ENCODE results near the gene DOCK2.
"Not testable (repeated sequence)": the region's sequence is repeated elsewhere in the genome, so short reads cannot be mapped to it uniquely, and the experiment has no call there.

The DOCK2 gene

DNA sequence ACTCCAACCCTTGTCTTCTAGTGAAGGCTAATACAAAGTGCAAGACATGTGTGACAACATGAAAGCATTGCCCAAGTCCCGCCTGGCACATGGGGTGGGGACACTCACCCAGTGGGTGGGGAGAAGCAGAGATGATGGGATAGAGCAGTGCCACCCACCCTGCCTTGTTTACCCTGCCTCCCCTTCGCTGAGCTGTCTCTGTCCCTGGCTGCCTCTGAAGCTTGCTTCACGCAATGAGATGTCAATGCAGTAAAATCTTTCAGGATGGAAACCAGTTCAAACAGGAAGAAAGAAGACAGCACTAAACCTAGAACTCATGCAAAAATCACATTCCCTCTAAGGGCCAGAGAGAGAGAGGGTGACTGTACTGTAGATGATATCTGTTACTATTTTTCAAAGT, 195.2 kb downstream of the DOCK2 start:
- H3K4me1 ChIP-seq (ENCODE audit: control insufficient read depth, low read length) = no peaks in the 10 kb centered on the region
- TF ChIP-seq EZH2phosphoT487 (IDR thresholded peaks at IDR 0.05; ENCODE audit: borderline replicate concordance, low read length) = no peak
- TF ChIP-seq, protein P1, sequence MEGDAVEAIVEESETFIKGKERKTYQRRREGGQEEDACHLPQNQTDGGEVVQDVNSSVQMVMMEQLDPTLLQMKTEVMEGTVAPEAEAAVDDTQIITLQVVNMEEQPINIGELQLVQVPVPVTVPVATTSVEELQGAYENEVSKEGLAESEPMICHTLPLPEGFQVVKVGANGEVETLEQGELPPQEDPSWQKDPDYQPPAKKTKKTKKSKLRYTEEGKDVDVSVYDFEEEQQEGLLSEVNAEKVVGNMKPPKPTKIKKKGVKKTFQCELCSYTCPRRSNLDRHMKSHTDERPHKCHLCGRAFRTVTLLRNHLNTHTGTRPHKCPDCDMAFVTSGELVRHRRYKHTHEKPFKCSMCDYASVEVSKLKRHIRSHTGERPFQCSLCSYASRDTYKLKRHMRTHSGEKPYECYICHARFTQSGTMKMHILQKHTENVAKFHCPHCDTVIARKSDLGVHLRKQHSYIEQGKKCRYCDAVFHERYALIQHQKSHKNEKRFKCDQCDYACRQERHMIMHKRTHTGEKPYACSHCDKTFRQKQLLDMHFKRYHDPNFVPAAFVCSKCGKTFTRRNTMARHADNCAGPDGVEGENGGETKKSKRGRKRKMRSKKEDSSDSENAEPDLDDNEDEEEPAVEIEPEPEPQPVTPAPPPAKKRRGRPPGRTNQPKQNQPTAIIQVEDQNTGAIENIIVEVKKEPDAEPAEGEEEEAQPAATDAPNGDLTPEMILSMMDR (IDR thresholded peaks at IDR 0.05; ENCODE audit: low read depth, low read length, poor library complexity, severe bottlenecking) = no peak
- no peaks in the 10 kb centered on the region for H3K27me3 ChIP-seq (ENCODE audit: control insufficient read depth, low read length)
- H3K4me2 ChIP-seq (ENCODE audit: low read length) = no peak overlapping the region
- no peaks in the 10 kb centered on the region for H3F3A ChIP-seq (ENCODE audit: control insufficient read depth, insufficient read depth)
- H3K4me3 ChIP-seq (ENCODE audit: low read length) = no peak overlapping the region
- H3K27ac ChIP-seq (ENCODE audit: low read depth, low read length) = no peak overlapping the region
- peaks cover 14% of the 10 kb centered on the region for H3K36me3 ChIP-seq (ENCODE audit: control insufficient read depth, low read length)
- H3K9me2 ChIP-seq (replicated peaks; ENCODE audit: control insufficient read depth, low read length) = no peaks in the 10 kb centered on the region
- H4K20me1 ChIP-seq (ENCODE audit: control insufficient read depth, insufficient read depth, low read depth, low read length) = no peaks in the 10 kb centered on the region
- H3K79me2 ChIP-seq (ENCODE audit: control insufficient read depth, low read length) = no peaks in the 10 kb centered on the region
- no peaks in the 10 kb centered on the region for H3K9me3 ChIP-seq (ENCODE audit: control insufficient read depth, insufficient read depth, low read length)

DNA sequence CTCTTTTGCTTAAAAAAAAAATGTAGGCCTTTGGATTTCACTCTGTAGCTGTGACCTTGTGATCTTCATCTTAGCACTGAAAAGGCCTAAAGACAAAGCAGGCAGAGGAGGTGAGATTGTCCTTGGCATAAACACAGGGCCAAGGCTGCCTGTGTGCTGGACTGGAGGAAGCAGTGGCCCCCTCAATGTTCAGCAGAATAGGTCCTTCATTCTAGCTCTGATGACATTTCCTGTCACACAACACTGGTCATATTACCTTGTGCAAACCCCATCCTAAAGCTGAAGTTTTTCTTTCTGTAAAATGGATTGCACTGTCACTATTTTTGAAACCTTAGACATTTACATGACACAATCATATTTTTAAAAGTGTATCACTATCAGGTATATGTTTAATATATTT, 195.8 kb downstream of the DOCK2 start:
- H3K79me2 ChIP-seq (ENCODE audit: control insufficient read depth, low read length) = no peaks in the 10 kb centered on the region
- H4K20me1 ChIP-seq (ENCODE audit: control insufficient read depth, insufficient read depth, low read depth, low read length) = no peaks in the 10 kb centered on the region
- H3K27me3 ChIP-seq (ENCODE audit: control insufficient read depth, low read length) = no peaks in the 10 kb centered on the region
- H3K27ac ChIP-seq (ENCODE audit: low read depth, low read length) = no peak overlapping the region
- H3K36me3 ChIP-seq (ENCODE audit: control insufficient read depth, low read length) = peaks cover 14% of the 10 kb centered on the region
- no peak for TF ChIP-seq EZH2phosphoT487 (IDR thresholded peaks at IDR 0.05; ENCODE audit: borderline replicate concordance, low read length)
- TF ChIP-seq, protein P1 (IDR thresholded peaks at IDR 0.05; ENCODE audit: low read depth, low read length, poor library complexity, severe bottlenecking) = no peak
- H3K4me3 ChIP-seq (ENCODE audit: low read length) = no peak overlapping the region
- no peaks in the 10 kb centered on the region for H3K4me1 ChIP-seq (ENCODE audit: control insufficient read depth, low read length)
- H3K9me3 ChIP-seq (ENCODE audit: control insufficient read depth, insufficient read depth, low read length) = no peaks in the 10 kb centered on the region
- no peak overlapping the region for H3K4me2 ChIP-seq (ENCODE audit: low read length)
- no peaks in the 10 kb centered on the region for H3F3A ChIP-seq (ENCODE audit: control insufficient read depth, insufficient read depth)
- H3K9me2 ChIP-seq (replicated peaks; ENCODE audit: control insufficient read depth, low read length) = no peaks in the 10 kb centered on the region

DNA sequence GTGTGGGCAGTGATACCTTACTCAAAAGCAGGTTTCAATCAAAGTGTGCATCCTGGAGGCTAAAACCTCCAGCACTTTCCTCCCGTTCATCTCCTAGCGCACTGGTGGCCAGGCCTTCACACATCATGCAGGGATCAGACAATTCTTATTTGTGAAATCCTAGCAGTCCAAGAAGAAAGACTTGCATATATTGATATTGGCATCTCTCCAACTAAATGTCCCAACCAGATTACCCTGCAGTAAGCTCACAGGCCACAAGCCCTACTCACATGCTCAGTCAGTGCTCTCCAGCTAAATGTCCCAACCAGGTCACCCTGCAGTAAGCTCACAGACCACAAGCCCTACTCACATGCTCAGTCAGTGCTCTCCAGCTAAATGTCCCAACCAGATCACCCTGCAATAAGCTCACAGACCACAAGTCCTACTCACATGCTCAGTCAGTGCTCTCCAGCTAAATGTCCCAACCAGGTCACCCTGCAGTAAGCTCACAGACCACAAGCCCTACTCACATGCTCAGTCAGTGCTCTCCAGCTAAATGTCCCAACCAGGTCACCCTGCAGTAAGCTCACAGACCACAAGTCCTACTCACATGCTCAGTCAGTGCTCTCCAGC, 196.7 kb downstream of the DOCK2 start:
- not testable (repeated sequence) for H3K4me2 ChIP-seq (ENCODE audit: low read length); H3F3A ChIP-seq (ENCODE audit: control insufficient read depth, insufficient read depth); H3K4me1 ChIP-seq (ENCODE audit: control insufficient read depth, low read length); H3K27ac ChIP-seq (ENCODE audit: low read depth, low read length); H3K9me2 ChIP-seq (replicated peaks; ENCODE audit: control insufficient read depth, low read length); H4K20me1 ChIP-seq (ENCODE audit: control insufficient read depth, insufficient read depth, low read depth, low read length); H3K79me2 ChIP-seq (ENCODE audit: control insufficient read depth, low read length); H3K4me3 ChIP-seq (ENCODE audit: low read length); H3K27me3 ChIP-seq (ENCODE audit: control insufficient read depth, low read length); H3K9me3 ChIP-seq (ENCODE audit: control insufficient read depth, insufficient read depth, low read length)
- peaks cover 14% of the 10 kb centered on the region for H3K36me3 ChIP-seq (ENCODE audit: control insufficient read depth, low read length)

DNA sequence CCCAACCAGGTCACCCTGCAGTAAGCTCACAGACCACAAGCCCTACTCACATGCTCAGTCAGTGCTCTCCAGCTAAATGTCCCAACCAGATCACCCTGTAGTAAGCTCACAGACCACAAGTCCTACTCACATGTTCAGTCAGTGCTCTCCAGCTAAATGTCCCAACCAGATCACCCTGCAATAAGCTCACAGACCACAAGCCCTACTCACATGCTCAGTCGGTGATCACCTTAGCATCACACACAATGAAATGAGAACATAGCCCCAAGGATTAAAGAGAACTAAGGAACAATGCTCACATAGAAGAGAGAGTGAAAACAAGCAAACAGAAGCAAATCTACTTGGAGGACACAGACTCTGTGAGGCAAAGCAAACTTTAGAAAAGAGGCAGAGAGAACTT, 197.5 kb downstream of the DOCK2 start:
- H4K20me1 ChIP-seq (ENCODE audit: control insufficient read depth, insufficient read depth, low read depth, low read length); H3K9me3 ChIP-seq (ENCODE audit: control insufficient read depth, insufficient read depth, low read length); H3K27ac ChIP-seq (ENCODE audit: low read depth, low read length); H3K9me2 ChIP-seq (replicated peaks; ENCODE audit: control insufficient read depth, low read length); H3K4me3 ChIP-seq (ENCODE audit: low read length); H3K4me1 ChIP-seq (ENCODE audit: control insufficient read depth, low read length); H3K27me3 ChIP-seq (ENCODE audit: control insufficient read depth, low read length); H3K79me2 ChIP-seq (ENCODE audit: control insufficient read depth, low read length); H3F3A ChIP-seq (ENCODE audit: control insufficient read depth, insufficient read depth); H3K4me2 ChIP-seq (ENCODE audit: low read length): not testable (repeated sequence)
- H3K36me3 ChIP-seq (ENCODE audit: control insufficient read depth, low read length) = peaks cover 21% of the 10 kb centered on the region

All from DOHH2 (cell line).